ENCODE results near the gene SLMAP. TPM values are rescaled to one million over a fixed set of nuclear protein-coding genes. Genes with fewer than 3 reads are reported as not detected.

SLMAP gene
- total and polyA plus RNA-seq, 2 donors (not counting 1 experiment from before 2014, with no cell fraction given), result 9.7 to 67.2 TPM

- H3K27me3 Mint-ChIP-seq, result no peaks in the 10 kb centered on the region
- intact Hi-C loops (cut with micrococcal nuclease), result no loop called here
- H3K27ac Mint-ChIP-seq, result no peak overlapping the region
These were observed 179.4 kb downstream of the SLMAP start for GRCh38 chr3:57935539-57935938.

GRCh38 chr3:57937092-57937491 is 181.0 kb downstream of the SLMAP start:
- Histone ChIP-seq H3K27me3 (replicated peaks in 1 of 4; ENCODE audit: control extremely low read depth in 1 of 4, control insufficient read depth in 3 of 4, insufficient read depth in 4 of 4, low read length in 3 of 4) (no peaks in the 10 kb centered on the region), H3K79me2 (ENCODE audit: control insufficient read depth, insufficient read depth, low read length) (no peaks in the 10 kb centered on the region), H4K20me1 (ENCODE audit: control insufficient read depth, insufficient read depth, low read length, poor library complexity, severe bottlenecking) (no peaks in the 10 kb centered on the region), H3K27ac (ENCODE audit: low read length in 2 of 2) (no peak overlapping the region), H3K4me3 (ENCODE audit: control extremely low read depth in 1 of 5, extremely low read depth in 1 of 5, insufficient read depth in 1 of 5, low read depth in 2 of 5, low read length in 4 of 5) (no peak overlapping the region), H2AFZ (ENCODE audit: insufficient read depth, low read depth, low read length, poor library complexity, severe bottlenecking) (no peak overlapping the region), H3K36me3 (replicated peaks in 1 of 2; ENCODE audit: control extremely low read depth in 1 of 2, control insufficient read depth in 1 of 2, extremely low read depth in 1 of 2, insufficient read depth in 2 of 2, low read length in 1 of 2) (peaks cover 0 to 2% of the 10 kb centered on the region in 2 experiments), H3K4me2 (replicated peaks; ENCODE audit: low read depth, low read length, poor library complexity, severe bottlenecking) (no peak overlapping the region), H3K9ac (ENCODE audit: low read length) (no peak overlapping the region), H3K4me1 (ENCODE audit: control insufficient read depth in 2 of 2, insufficient read depth in 2 of 2, low read length in 2 of 2) (no peaks in the 10 kb centered on the region), H3K9me3 (ENCODE audit: control extremely low read depth in 1 of 3, control insufficient read depth in 2 of 3, insufficient read depth in 1 of 3, low read length in 2 of 3) (no peaks in the 10 kb centered on the region)
- H3K27ac Mint-ChIP-seq, result no peak overlapping the region
- no peak overlapping the region for H3K4me3 Mint-ChIP-seq
- intact Hi-C loops (cut with micrococcal nuclease), result no loop called here
- no peak for ATAC-seq (ENCODE audit: low read depth)
- peaks cover 4% of the 10 kb centered on the region for H3K9me3 Mint-ChIP-seq (ENCODE audit: insufficient read depth)
- no peaks in the 10 kb centered on the region for H3K27me3 Mint-ChIP-seq
- ChIA-PET CTCF (interaction anchor here (2.0 kb wide), 1 partner anchor 539 kb away, joined by 5 read pairs; no protein-coding TSS in a partner anchor), POLR2A (no interaction called here)
- 94% methylated on average over 2 of the region's 3 CpGs for WGBS (ENCODE audit: insufficient coverage)
- no peaks in the 10 kb centered on the region for H3K4me1 Mint-ChIP-seq
- no peak for DNase-seq
- TF ChIP-seq EZH2 (IDR thresholded peaks at IDR 0.05; ENCODE audit: borderline replicate concordance, insufficient read depth, low read depth, low read length, poor library complexity, severe bottlenecking) (no peak), CTCF (IDR thresholded peaks at IDR 0.05) (no peak)

More at GRCh38 chr3:57935539-57935938, 179.4 kb downstream of the SLMAP start:
- CTCF ChIA-PET, result no interaction called here
- Mint-ChIP-seq H3K4me1 (no peaks in the 10 kb centered on the region), H3K4me3 (no peak overlapping the region), H3K9me3 (ENCODE audit: insufficient read depth) (no peaks in the 10 kb centered on the region)
- no peak overlapping the region for H3K4me3 ChIP-seq (ENCODE audit: control extremely low read depth in 1 of 5, extremely low read depth in 1 of 5, insufficient read depth in 1 of 5, low read depth in 2 of 5, low read length in 4 of 5)
- no peak overlapping the region for H3K9ac ChIP-seq (ENCODE audit: low read length)
- no peaks in the 10 kb centered on the region for H3K9me3 ChIP-seq (ENCODE audit: control extremely low read depth in 1 of 3, control insufficient read depth in 2 of 3, insufficient read depth in 1 of 3, low read length in 2 of 3)
- H3K27me3 ChIP-seq (replicated peaks in 1 of 4; ENCODE audit: control extremely low read depth in 1 of 4, control insufficient read depth in 3 of 4, insufficient read depth in 4 of 4, low read length in 3 of 4), result no peaks in the 10 kb centered on the region
- POLR2A ChIA-PET, result no interaction called here
- H2AFZ ChIP-seq (ENCODE audit: insufficient read depth, low read depth, low read length, poor library complexity, severe bottlenecking), result no peak overlapping the region
- WGBS (ENCODE audit: insufficient coverage), result no CpG with 5 or more reads among the region's 3 CpGs
- peaks cover 0 to 2% of the 10 kb centered on the region in 2 experiments for H3K36me3 ChIP-seq (replicated peaks in 1 of 2; ENCODE audit: control extremely low read depth in 1 of 2, control insufficient read depth in 1 of 2, extremely low read depth in 1 of 2, insufficient read depth in 2 of 2, low read length in 1 of 2)
- TF ChIP-seq CTCF (IDR thresholded peaks at IDR 0.05) (no peak), EZH2 (IDR thresholded peaks at IDR 0.05; ENCODE audit: borderline replicate concordance, insufficient read depth, low read depth, low read length, poor library complexity, severe bottlenecking) (no peak)
- H3K4me1 ChIP-seq (ENCODE audit: control insufficient read depth in 2 of 2, insufficient read depth in 2 of 2, low read length in 2 of 2), result no peaks in the 10 kb centered on the region
- H4K20me1 ChIP-seq (ENCODE audit: control insufficient read depth, insufficient read depth, low read length, poor library complexity, severe bottlenecking), result no peaks in the 10 kb centered on the region
- no peak overlapping the region for H3K4me2 ChIP-seq (replicated peaks; ENCODE audit: low read depth, low read length, poor library complexity, severe bottlenecking)
- ATAC-seq (ENCODE audit: low read depth), result no peak
- H3K79me2 ChIP-seq (ENCODE audit: control insufficient read depth, insufficient read depth, low read length), result no peaks in the 10 kb centered on the region
- DNase-seq, result no peak
- H3K27ac ChIP-seq (ENCODE audit: low read length in 2 of 2), result no peak overlapping the region

Measured in B cell (primary cell).